ENCODE measurements around the gene RHOXF2B. TPM values are rescaled to one million over a fixed set of nuclear protein-coding genes. Genes with fewer than 3 reads are reported as not detected.
A peak's percentile ranks its signal among the peaks of the same experiment; 100 is the strongest.
"Not testable (repeated sequence)": the region's sequence is repeated elsewhere in the genome, so short reads cannot be mapped to it uniquely, and the experiment has no call there.

RHOXF2B gene
- not detected in 2 replicates for total RNA-seq (2014; rRNA removed; shearing (Covaris generic))

DNA sequence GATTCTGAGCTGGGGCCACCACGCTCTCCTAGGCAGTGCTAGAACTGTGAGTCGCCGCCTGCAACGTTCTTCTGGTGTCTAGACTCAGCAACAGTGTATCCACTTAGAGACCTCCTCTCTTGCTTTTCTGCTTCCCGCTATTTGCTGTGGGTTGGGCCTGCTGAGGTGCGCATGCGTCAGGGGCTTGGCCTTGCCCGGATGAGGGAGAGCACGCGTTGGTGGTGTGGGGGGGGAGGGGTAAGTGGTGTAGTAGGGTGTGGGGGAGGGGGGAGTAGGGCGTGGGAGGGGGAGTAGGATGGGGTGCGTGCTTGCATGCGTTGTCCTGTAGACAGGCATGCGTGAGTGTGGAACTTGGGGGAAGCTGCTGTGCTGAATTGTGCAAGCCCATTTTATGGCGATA is at the start of gene RHOXF2B:
TSS of gene RHOXF2B (minus strand) at position 101 of the 400 bp plus-strand sequence. CDS start 138 bp downstream, outside the sequence.
- H3K36me3 ChIP-seq (replicated peaks; ENCODE audit: control insufficient read depth, insufficient read depth, low read length); H3K27me3 ChIP-seq (ENCODE audit: control insufficient read depth, insufficient read depth, low read length); H3K4me3 ChIP-seq (ENCODE audit: insufficient read depth, low read depth, low read length); DNase-seq: not testable (repeated sequence)

DNA sequence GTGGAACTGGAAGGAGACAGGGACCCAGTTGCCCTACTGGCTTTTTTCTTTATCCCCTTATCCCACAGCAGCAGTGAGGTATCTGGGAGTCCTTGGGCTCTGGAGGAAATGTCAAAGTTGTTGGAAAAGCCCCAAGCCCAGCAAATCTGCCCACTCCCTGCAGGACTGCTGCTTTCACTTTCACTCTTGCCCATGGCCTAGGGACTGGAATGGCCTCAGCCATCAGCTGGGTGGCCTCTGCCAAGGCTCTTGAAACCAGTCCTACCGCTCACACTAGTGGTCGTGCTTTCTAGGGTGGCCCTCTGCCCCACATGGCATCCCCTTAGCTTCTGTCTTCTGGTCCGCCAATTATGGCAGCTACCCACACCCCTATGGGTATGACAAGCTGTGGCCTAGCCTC is 48.0 kb upstream of the RHOXF2B start:
- no peak overlapping the region for H3K4me3 ChIP-seq (ENCODE audit: insufficient read depth, low read depth, low read length)
- H3K36me3 ChIP-seq (replicated peaks; ENCODE audit: control insufficient read depth, insufficient read depth, low read length): no peaks in the 10 kb centered on the region
- no peaks in the 10 kb centered on the region for H3K27me3 ChIP-seq (ENCODE audit: control insufficient read depth, insufficient read depth, low read length)
- DNase-seq: no peak

DNA sequence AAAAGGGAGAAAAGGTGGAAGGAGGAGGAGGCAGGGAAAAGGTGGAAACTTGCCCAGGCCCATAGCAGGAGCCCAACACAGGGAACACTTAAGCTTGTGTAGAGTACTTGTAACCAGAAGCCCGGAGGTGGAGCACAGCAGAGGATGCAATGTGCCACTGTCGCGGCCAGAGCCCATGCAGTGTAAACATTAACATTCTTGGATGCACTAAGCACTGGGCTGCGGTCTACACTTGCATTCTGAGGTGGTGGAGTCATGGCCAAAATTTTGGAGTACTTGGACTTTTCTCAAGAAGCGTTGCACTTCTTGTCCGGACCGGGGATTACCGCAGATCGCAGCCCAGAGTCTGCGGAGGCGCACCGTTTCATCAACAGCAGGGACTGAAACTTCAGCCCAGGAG is 42.7 kb upstream of the RHOXF2B start:
- Histone ChIP-seq H3K36me3 (replicated peaks; ENCODE audit: control insufficient read depth, insufficient read depth, low read length) (no peaks in the 10 kb centered on the region), H3K4me3 (ENCODE audit: insufficient read depth, low read depth, low read length) (no peak overlapping the region), H3K27me3 (ENCODE audit: control insufficient read depth, insufficient read depth, low read length) (no peaks in the 10 kb centered on the region)
- DNase-seq: no peak

DNA sequence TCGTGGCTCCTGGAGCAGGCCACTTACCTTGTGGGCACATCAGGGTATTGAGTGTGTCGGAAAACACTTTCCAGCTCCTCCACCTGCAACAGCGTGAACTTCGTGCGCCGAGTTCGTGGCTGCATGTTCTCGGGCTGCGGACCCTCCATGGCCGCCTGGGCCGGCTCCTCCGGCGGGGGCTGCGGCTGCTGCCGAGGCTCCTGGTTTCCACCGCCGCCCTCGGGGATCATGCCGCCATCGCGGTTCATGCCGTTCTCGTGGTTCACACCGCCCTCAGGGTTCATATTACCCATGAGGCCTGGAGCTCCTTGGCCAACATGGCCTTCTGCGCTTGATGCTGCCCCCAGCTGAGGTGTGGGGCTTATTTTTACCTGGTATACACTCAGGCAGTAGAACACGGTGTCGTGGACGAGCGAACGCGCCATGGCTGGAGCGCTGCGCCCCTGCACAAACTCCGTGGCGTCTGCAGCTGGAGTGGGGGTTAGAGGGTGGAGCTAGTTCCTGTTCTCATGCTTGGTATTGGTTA is 38.0 kb upstream of the RHOXF2B start, which contains the start of gene RHOXF1:
TSS of gene RHOXF1 (minus strand) at position 476 of the 526 bp plus-strand sequence. CDS start at position 425, 51 bp downstream.
- no peak for DNase-seq
- H3K4me3 ChIP-seq (ENCODE audit: insufficient read depth, low read depth, low read length): no peak within 1 kb of the TSS
- no peaks in the 10 kb centered on the region for H3K36me3 ChIP-seq (replicated peaks; ENCODE audit: control insufficient read depth, insufficient read depth, low read length)
- no peaks in the 10 kb centered on the region for H3K27me3 ChIP-seq (ENCODE audit: control insufficient read depth, insufficient read depth, low read length)

DNA sequence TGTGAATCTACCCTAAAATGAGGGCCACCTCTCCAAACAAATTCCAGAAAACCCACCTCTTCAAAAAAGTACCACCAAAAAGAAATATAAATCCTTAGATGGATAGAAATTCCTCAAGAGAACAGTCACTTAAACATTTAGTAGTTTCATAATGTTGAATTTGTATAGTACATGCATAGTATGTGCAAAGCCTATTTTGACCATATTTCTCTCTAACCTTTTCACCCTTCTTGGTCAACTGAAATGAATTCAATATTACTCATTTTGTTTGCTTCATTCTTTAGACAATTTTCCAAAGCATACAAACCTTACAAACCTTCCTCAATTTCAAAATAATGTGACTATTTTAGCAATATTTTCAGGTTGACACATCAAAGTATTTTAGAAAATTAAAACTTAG is 34.1 kb upstream of the RHOXF2B start:
- no peak for DNase-seq
- H3K36me3 ChIP-seq (replicated peaks; ENCODE audit: control insufficient read depth, insufficient read depth, low read length): no peaks in the 10 kb centered on the region
- H3K4me3 ChIP-seq (ENCODE audit: insufficient read depth, low read depth, low read length): no peak overlapping the region
- H3K27me3 ChIP-seq (ENCODE audit: control insufficient read depth, insufficient read depth, low read length): no peaks in the 10 kb centered on the region

DNA sequence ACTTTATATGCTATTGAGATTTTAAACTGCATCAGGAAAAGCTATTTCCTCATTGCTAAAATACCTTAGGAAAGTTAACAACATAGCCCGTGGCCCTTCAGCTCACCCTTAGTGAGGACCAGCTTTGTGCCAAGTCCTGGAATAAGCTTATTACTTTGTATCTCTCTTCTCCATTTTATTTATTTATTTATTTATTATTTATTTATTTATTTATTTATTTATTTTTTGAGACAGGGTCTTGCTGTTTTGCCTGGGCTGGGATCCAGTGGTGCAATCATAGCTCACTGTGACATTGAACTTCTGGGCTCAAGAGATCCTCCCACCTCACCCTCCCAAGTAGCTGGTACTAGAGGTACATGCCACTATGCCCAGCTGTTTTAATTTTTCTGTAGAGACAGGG is 31.9 kb upstream of the RHOXF2B start:
- Histone ChIP-seq H3K36me3 (replicated peaks; ENCODE audit: control insufficient read depth, insufficient read depth, low read length) (no peaks in the 10 kb centered on the region), H3K4me3 (ENCODE audit: insufficient read depth, low read depth, low read length) (no peak overlapping the region), H3K27me3 (ENCODE audit: control insufficient read depth, insufficient read depth, low read length) (no peaks in the 10 kb centered on the region)
- no peak for DNase-seq

DNA sequence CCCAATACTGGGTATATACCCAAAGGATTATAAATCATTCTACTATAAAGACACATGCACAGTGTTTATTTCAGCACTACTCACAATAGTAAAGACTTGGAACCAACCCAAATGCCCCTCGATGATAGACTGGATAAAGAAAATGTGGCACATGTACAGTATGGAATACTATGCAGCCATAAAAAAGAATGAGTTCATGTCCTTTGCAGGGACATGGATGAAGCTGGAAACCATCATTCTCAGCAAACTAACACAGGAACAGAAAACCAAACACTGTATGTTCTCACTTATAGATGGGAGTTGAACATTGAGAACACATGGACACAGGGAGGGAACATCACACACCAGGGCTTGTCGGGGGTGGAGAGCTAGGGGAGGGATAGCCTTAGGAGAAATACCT is 27.2 kb upstream of the RHOXF2B start:
- not testable (repeated sequence) for DNase-seq; H3K4me3 ChIP-seq (ENCODE audit: insufficient read depth, low read depth, low read length); H3K27me3 ChIP-seq (ENCODE audit: control insufficient read depth, insufficient read depth, low read length); H3K36me3 ChIP-seq (replicated peaks; ENCODE audit: control insufficient read depth, insufficient read depth, low read length)

DNA sequence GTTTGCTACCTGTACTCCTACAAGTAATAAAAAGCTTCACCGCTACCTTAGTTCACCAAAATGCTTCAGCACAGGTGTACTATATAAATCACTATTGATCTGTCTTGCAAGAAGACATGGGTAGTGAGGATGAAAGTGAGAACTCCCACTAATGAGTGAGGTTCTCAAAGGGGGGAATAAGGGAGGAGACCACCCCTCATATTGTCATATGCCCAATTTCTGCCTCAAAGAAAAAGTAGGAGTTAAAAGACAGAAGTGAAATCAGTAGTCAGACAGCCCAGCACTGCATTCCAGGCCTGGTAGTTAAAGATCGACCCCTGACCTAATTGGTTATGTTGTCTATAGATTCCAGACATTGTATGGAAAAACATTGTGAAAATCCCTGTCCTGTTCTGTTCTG is 23.6 kb upstream of the RHOXF2B start:
- not testable (repeated sequence) for DNase-seq; H3K4me3 ChIP-seq (ENCODE audit: insufficient read depth, low read depth, low read length)

DNA sequence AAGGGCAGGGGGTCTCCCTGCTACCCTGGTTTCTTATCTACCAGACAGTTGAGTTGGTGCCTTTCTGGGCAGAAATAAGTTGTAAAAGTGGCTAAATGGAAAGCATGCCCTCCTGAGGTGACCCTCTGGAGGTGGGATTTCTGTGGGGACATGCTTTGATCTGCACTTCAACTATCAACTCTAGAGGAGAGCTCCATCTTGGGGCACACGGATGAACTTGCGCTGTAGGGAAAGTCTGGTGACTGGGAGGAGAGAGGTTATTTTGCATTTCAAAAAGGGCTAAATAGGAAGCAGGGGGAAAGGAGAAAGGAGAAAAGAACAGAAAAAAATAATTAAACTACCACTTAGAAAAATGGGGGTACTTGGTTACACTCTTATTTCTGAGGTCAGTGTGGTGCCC is 12.7 kb upstream of the RHOXF2B start:
- Histone ChIP-seq H3K4me3 (ENCODE audit: insufficient read depth, low read depth, low read length) (no peak overlapping the region), H3K36me3 (replicated peaks; ENCODE audit: control insufficient read depth, insufficient read depth, low read length) (no peaks in the 10 kb centered on the region), H3K27me3 (ENCODE audit: control insufficient read depth, insufficient read depth, low read length) (no peaks in the 10 kb centered on the region)
- DNase-seq: peak; percentile 73

More for the DNA sequence above, 23.6 kb upstream of the RHOXF2B start:
- H3K27me3 ChIP-seq (ENCODE audit: control insufficient read depth, insufficient read depth, low read length); H3K36me3 ChIP-seq (replicated peaks; ENCODE audit: control insufficient read depth, insufficient read depth, low read length): not testable (repeated sequence)

DNA sequence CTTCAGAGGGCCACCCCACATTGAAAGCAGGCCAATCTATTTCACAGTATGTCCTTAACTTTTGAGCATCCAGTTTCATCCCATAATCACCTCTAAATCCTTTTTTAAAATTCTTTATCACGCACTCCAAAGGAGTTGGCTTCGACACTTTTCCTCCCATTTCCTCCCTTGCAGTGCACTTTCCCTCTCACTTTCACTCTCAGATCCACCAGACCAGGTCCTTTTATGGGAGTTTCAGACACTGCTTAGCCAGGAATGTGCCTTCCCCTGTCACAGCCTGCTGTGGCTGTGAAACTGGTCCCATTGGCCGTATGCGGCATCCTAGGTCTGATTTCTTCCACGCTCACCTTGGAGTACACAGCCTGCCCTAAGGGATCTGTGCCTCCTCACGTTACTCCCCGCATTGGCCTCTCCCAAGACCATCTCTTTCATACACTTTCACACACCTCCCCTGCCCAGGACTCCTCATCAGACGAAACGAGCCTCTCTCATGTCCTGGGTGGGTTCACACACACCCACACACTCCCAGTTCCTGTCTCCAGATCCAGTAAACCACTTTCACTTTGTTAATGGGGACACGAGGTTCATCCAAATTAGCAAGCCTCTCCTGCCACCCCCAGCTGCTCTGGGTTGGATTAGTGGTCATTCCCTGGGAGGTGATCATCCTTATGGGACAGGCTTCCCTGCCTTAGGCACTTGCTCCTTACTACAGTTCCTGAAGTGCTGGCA is 10.0 kb upstream of the RHOXF2B start:
- H3K36me3 ChIP-seq (replicated peaks; ENCODE audit: control insufficient read depth, insufficient read depth, low read length): no peaks in the 10 kb centered on the region
- DNase-seq: no peak
- H3K27me3 ChIP-seq (ENCODE audit: control insufficient read depth, insufficient read depth, low read length): no peaks in the 10 kb centered on the region

DNA sequence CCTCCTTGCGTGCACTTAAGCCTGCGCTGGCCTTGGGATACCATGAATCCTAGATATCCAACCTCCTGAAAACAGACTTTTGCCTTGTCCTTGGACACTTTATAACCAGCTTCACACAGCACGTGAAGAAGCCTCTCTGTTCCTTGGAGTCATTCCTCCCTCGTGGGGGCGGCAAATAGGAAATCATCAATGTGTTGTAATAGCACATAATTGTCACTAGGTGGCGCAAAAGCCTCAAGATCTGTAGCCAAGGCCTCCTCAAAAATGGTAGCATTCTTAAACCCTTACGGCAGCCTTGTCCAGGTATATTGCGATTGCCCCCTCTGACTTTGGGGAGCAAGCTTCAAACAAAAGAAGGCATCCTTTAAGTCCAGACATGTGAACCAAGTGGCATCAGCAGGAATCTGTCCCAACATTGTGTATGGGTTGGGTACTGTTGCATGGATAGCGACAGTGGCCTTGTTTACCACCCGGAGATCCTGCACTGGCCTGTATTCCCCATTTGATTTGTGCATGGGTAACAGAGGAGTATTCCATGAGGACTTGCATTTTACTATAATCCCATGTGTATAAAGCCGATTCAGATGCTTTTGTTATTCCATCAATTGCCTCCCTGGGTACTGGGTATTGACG is 8.2 kb upstream of the RHOXF2B start:
- not testable (repeated sequence) for H3K36me3 ChIP-seq (replicated peaks; ENCODE audit: control insufficient read depth, insufficient read depth, low read length); H3K27me3 ChIP-seq (ENCODE audit: control insufficient read depth, insufficient read depth, low read length); H3K4me3 ChIP-seq (ENCODE audit: insufficient read depth, low read depth, low read length); DNase-seq

More for the DNA sequence above, 10.0 kb upstream of the RHOXF2B start:
- H3K4me3 ChIP-seq (ENCODE audit: insufficient read depth, low read depth, low read length): no peak overlapping the region

DNA sequence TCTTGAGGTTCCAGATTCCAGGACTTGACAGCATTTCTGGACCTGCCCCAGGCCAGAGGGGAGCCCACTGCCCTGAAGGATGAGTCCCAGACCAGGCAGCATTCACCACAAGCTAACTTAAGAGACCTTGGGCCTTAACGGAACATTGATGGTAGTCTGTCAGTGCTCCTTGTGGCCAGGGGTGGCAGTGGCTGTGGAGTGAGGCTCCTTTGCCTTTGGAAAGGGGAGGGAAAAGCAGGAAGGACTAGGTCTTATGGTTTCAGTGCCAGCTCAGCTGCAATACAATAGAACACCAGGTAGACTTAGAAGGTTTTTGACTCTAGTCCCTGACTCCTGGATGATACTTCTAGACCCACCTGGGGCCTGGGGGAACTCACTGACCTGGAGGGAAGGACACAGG is 11.3 kb downstream of the RHOXF2B start:
- not testable (repeated sequence) for H3K4me3 ChIP-seq (ENCODE audit: insufficient read depth, low read depth, low read length); H3K36me3 ChIP-seq (replicated peaks; ENCODE audit: control insufficient read depth, insufficient read depth, low read length); DNase-seq; H3K27me3 ChIP-seq (ENCODE audit: control insufficient read depth, insufficient read depth, low read length)

DNA sequence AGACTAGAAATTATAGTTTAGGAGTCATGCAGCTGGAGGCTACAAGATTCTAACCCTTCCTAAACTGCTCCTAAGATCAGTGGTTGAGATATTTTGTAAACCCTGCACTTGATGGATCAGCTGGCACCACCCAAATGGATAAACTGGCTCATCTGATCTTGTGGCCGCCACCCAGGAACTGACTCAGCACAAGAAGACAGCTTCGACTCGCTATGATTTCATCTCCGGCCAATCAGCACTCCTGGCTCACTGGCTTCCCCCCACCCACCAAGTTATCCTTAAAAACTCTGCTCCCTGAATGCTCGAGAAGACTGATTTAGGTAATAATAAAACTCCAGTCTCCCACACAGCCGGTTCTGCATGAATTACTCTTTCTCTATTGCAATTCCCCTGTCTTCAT is 34.8 kb downstream of the RHOXF2B start:
- not testable (repeated sequence) for DNase-seq; H3K4me3 ChIP-seq (ENCODE audit: insufficient read depth, low read depth, low read length); H3K27me3 ChIP-seq (ENCODE audit: control insufficient read depth, insufficient read depth, low read length); H3K36me3 ChIP-seq (replicated peaks; ENCODE audit: control insufficient read depth, insufficient read depth, low read length)

DNA sequence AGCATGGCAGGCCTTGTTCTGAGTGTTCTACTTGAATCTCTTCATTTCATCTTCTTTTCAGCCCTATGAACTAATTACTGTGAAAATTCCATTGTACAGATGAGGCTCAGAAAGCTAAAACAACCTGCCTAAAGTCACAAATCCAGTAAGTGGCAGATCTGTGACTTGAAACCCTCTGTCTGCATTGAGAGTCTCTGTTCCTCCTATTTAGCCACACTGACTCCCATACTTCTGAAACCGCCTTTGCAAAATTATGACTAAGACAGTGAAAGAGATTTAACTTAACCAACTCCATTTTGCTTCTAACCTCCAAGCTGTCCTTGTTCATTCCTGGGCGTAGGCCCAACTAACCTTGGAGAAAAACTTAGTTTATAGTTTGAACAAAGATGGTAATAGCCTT is 35.2 kb downstream of the RHOXF2B start:
- not testable (repeated sequence) for DNase-seq; H3K27me3 ChIP-seq (ENCODE audit: control insufficient read depth, insufficient read depth, low read length); H3K4me3 ChIP-seq (ENCODE audit: insufficient read depth, low read depth, low read length)

DNA sequence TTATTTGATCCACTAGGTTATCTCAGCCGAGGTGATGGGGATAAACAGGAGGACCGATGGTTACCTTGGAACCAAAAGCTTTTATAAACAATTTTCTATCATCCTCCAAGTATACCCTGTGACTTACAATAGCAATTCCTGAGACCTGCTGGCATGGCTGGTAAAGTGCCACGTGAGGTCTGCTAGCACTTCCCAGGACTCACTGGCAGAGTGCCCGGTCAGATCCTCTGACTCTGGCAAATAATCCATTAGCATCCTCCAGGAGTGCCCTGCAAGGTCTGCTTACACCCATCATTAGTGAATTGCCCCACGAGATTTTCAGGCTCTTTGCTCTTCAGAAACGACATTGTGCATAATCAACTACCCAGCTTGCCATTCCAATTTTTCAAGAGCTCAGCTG is 37.3 kb downstream of the RHOXF2B start:
- not testable (repeated sequence) for H3K4me3 ChIP-seq (ENCODE audit: insufficient read depth, low read depth, low read length); H3K27me3 ChIP-seq (ENCODE audit: control insufficient read depth, insufficient read depth, low read length); H3K36me3 ChIP-seq (replicated peaks; ENCODE audit: control insufficient read depth, insufficient read depth, low read length); DNase-seq

More for the DNA sequence above, 35.2 kb downstream of the RHOXF2B start:
- not testable (repeated sequence) for H3K36me3 ChIP-seq (replicated peaks; ENCODE audit: control insufficient read depth, insufficient read depth, low read length)
